Glutamatergic neuron (in vitro differentiated cells): ENCODE data around the gene TNFAIP3. TPM values are rescaled to one million over a fixed set of nuclear protein-coding genes. Genes with fewer than 3 reads are reported as not detected.

Experiments
- DNase-seq: peaks from one replicate; pipeline ENCODE4 v3.0.0; 2022
- H3K27ac Mint-ChIP-seq: one replicate; pipeline ENCODE4 v1.8.0; 2020; ENCODE audit warnings: mild to moderate bottlenecking, mixed read lengths, inconsistent platforms; ENCODE audit not compliant: unreplicated experiment
- H3K27me3 Mint-ChIP-seq: one replicate; pipeline ENCODE4 v1.8.0; 2020; ENCODE audit warnings: mild to moderate bottlenecking, moderate library complexity, mixed read lengths, inconsistent platforms; ENCODE audit not compliant: unreplicated experiment
- H3K36me3 Mint-ChIP-seq: one replicate; pipeline ENCODE4 v1.8.0; 2020; ENCODE audit warnings: mild to moderate bottlenecking, mixed read lengths, inconsistent platforms; ENCODE audit not compliant: unreplicated experiment
- H3K4me1 Mint-ChIP-seq: one replicate; pipeline ENCODE4 v1.8.0; 2020; ENCODE audit warnings: mild to moderate bottlenecking, low read depth, mixed read lengths, inconsistent platforms; ENCODE audit not compliant: unreplicated experiment
- H3K4me3 Mint-ChIP-seq: one replicate; pipeline ENCODE4 v1.8.0; 2020; ENCODE audit warnings: mild to moderate bottlenecking, mixed read lengths, inconsistent platforms; ENCODE audit not compliant: unreplicated experiment
- H3K9me3 Mint-ChIP-seq: one replicate; pipeline ENCODE4 v1.8.0; 2020; ENCODE audit warnings: mild to moderate bottlenecking, moderate library complexity, mixed read lengths, inconsistent platforms; ENCODE audit not compliant: unreplicated experiment
- total RNA-seq: library from RNA; stranded (reverse); fragmentation: NEBNext Ultra II Directional; extraction: Animal tissue kit (Norgen Biotek cat#: 25700); gene quantifications from one replicate; pipeline ENCODE4 v1.2.1, GENCODE V29; 2021; ENCODE audit not compliant: unreplicated experiment
- TF ChIP-seq, protein P1 (sequence below): fragments of 200-600 bp; sonication (generic); IDR thresholded peaks from one replicate; pipeline ENCODE4 v1.5.0; 2021; ENCODE audit not compliant: partially characterized antibody, unreplicated experiment

TNFAIP3 gene
- total RNA-seq, 1 donor from 2014 or later: 2.2 TPM

DNA sequence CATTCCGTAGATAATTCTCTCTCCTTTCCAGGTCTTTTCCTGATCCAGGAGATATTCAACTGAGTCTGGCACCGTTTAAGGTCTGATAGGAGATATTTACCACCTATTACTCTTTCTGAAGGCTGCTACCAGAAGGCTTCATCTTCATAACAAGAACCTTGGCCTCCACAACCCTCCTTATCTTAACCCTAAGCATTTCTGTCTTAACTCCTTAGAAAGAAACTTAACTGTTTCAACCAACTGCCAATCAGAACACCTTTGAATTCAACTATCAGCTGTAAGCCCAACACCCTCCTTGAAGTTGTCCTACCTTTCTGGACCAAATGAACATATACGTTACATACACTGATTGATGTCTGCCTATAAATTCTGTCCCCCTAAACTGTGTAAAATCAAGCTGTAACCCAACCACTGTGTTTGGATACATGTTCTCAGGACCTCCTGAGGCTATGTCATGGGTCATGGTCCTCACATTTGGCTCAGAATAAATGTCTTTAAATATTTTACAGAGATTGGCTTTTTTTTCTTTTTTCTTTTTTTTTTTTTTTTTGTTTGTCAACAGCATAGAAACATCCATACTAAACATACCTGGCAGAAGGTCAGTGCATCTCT is 6.6 kb upstream of the TNFAIP3 start:
- no peak for DNase-seq
- Mint-ChIP-seq H3K27ac (no peak overlapping the region), H3K27me3 (no peaks in the 10 kb centered on the region), H3K9me3 (no peaks in the 10 kb centered on the region), H3K4me1 (peaks cover 5% of the 10 kb centered on the region), H3K36me3 (no peaks in the 10 kb centered on the region), H3K4me3 (no peak overlapping the region)
- TF ChIP-seq, protein P1, sequence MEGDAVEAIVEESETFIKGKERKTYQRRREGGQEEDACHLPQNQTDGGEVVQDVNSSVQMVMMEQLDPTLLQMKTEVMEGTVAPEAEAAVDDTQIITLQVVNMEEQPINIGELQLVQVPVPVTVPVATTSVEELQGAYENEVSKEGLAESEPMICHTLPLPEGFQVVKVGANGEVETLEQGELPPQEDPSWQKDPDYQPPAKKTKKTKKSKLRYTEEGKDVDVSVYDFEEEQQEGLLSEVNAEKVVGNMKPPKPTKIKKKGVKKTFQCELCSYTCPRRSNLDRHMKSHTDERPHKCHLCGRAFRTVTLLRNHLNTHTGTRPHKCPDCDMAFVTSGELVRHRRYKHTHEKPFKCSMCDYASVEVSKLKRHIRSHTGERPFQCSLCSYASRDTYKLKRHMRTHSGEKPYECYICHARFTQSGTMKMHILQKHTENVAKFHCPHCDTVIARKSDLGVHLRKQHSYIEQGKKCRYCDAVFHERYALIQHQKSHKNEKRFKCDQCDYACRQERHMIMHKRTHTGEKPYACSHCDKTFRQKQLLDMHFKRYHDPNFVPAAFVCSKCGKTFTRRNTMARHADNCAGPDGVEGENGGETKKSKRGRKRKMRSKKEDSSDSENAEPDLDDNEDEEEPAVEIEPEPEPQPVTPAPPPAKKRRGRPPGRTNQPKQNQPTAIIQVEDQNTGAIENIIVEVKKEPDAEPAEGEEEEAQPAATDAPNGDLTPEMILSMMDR: no peak

- Mint-ChIP-seq H3K9me3 (no peaks in the 10 kb centered on the region), H3K36me3 (no peaks in the 10 kb centered on the region), H3K4me3 (no peak overlapping the region), H3K27me3 (peaks cover 2% of the 10 kb centered on the region), H3K4me1 (peaks cover 8% of the 10 kb centered on the region), H3K27ac (no peak overlapping the region)
- TF ChIP-seq, protein P1: no peak
- DNase-seq: no peak
Observed at GRCh38 chr6:137861550-137862337, 5.3 kb upstream of the TNFAIP3 start.

DNA sequence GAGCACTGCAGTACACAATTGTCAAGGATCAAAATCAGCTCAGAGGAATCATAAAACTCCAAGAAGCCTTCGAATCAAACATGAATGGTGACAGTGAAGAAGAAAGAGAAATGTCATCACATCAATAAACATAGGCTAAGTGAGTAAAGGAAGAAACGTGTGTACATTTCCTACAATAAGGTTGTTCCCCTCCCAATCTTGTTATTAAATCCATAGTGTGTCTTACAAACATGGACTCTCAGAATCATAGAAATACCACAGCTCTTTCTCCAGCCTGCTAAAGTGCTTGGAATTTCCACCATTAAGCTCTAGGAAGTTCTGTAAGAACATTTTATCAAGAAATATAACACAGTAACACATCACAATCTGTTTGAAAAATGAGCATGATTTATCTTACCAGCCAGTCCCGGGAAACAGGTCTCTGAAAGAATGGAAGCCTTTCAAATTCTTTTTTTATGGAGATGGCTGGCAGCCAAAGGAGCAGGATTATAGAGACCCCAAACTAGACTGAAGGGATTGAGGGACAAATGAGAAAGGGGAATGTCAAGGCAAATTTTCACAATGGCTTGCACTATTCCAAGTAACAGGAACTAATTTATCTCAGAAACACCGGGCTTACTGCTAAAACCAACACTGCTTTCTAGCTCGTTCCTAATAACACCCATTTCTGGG is 4.5 kb upstream of the TNFAIP3 start:
- TF ChIP-seq, protein P1: no peak
- Mint-ChIP-seq H3K27me3 (peaks cover 3% of the 10 kb centered on the region), H3K36me3 (no peaks in the 10 kb centered on the region), H3K4me1 (peaks cover 8% of the 10 kb centered on the region), H3K9me3 (no peaks in the 10 kb centered on the region), H3K27ac (no peak overlapping the region), H3K4me3 (no peak overlapping the region)
- DNase-seq: no peak

DNA sequence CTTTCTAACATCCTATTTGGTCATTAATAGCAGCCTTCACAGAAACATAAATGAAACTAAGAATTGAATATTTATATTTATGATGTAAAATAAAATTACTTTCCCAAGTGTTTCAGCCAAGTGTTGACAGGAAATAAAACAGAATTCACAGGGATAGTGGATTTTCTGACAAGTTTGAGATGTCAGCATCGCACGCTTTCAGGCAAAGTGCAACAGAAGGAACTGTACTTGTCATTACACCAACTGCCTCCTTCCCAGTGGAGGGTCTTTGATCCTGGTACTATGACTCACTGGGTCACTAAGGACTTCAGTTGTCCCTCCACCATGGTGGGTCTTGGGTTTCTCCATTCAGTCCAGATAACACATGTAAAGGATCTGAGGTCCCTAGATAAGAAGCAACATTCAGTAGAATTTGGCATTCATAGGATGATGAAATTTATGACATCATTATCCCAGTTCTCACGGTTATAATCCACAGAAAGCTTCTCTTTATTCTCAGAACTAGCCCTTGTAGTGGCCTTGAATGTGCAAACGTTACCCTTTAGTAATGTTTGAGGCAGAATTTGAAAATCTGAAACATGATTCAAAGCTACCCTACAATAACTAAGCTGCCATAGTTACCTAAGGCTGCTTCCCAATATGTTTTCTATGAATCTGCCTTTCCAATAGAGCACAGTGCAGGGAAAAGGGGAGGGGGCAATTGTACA is 3.8 kb upstream of the TNFAIP3 start:
- peaks cover 4% of the 10 kb centered on the region for H3K27me3 Mint-ChIP-seq
- peaks cover 8% of the 10 kb centered on the region for H3K4me1 Mint-ChIP-seq
- TF ChIP-seq, protein P1: no peak
- H3K27ac Mint-ChIP-seq: no peak overlapping the region
- H3K4me3 Mint-ChIP-seq: no peak overlapping the region
- no peaks in the 10 kb centered on the region for H3K36me3 Mint-ChIP-seq
- DNase-seq: no peak
- no peaks in the 10 kb centered on the region for H3K9me3 Mint-ChIP-seq
